KMS-11 (cell line): ENCODE data around the gene TRMT112.

Experiments
- H2AFZ ChIP-seq: fragments of 200-600 bp; sonication (generic); 2 replicates; pipeline ENCODE4 v1.6.1; 2016; ENCODE audit warnings: antibody characterized with exemption, mixed run types, low read depth
- H3K27ac ChIP-seq: fragments of 200-600 bp; sonication (generic); 2 replicates; pipeline ENCODE4 v1.6.1; 2016; ENCODE audit warnings: mild to moderate bottlenecking, mixed run types
- H3K27me3 ChIP-seq: fragments of 200-600 bp; sonication (generic); 2 replicates; pipeline ENCODE4 v1.6.1; 2017; ENCODE audit warnings: mild to moderate bottlenecking, low read depth, mixed run types, moderate library complexity; ENCODE audit not compliant: insufficient read depth
- H3K36me3 ChIP-seq: fragments of 200-600 bp; sonication (generic); 2 replicates; pipeline ENCODE4 v1.6.1; 2017; ENCODE audit warnings: mild to moderate bottlenecking, mixed run types; ENCODE audit not compliant: insufficient read depth
- H3K4me1 ChIP-seq: fragments of 200-600 bp; sonication (generic); 2 replicates; pipeline ENCODE4 v1.6.1; 2016; ENCODE audit warnings: mild to moderate bottlenecking, low read depth, mixed run types; ENCODE audit not compliant: poor library complexity, severe bottlenecking
- H3K4me2 ChIP-seq: fragments of 200-600 bp; sonication (generic); 2 replicates; pipeline ENCODE4 v1.7.0; 2016; ENCODE audit warnings: mild to moderate bottlenecking, mixed run types
- H3K4me3 ChIP-seq: fragments of 200-600 bp; sonication (generic); IDR thresholded peaks from 2 replicates; pipeline ENCODE4 v1.6.1; 2017; ENCODE audit warnings: low read depth, low read length, mixed read lengths; ENCODE audit not compliant: insufficient read depth
- H3K79me2 ChIP-seq: fragments of 200-600 bp; sonication (generic); 2 replicates; pipeline ENCODE4 v1.6.1; 2016; ENCODE audit warnings: low read depth, mixed run types; ENCODE audit not compliant: insufficient read depth
- H3K9ac ChIP-seq: fragments of 200-600 bp; sonication (generic); 2 replicates; pipeline ENCODE4 v1.6.1; 2016; ENCODE audit warnings: mild to moderate bottlenecking, mixed run types
- H4K20me1 ChIP-seq: fragments of 200-600 bp; sonication (generic); 2 replicates; pipeline ENCODE4 v1.6.1; 2016; ENCODE audit warnings: mild to moderate bottlenecking, mixed run types; ENCODE audit not compliant: insufficient read depth
- TF ChIP-seq, protein P1 (sequence below): fragments of 200-600 bp; sonication (generic); conservative IDR thresholded peaks from 2 replicates; pipeline ENCODE4 v1.6.1; 2017; ENCODE audit warnings: low read depth, mild to moderate bottlenecking, antibody characterized with exemption, low read length, moderate library complexity, mixed read lengths

The TRMT112 gene

DNA sequence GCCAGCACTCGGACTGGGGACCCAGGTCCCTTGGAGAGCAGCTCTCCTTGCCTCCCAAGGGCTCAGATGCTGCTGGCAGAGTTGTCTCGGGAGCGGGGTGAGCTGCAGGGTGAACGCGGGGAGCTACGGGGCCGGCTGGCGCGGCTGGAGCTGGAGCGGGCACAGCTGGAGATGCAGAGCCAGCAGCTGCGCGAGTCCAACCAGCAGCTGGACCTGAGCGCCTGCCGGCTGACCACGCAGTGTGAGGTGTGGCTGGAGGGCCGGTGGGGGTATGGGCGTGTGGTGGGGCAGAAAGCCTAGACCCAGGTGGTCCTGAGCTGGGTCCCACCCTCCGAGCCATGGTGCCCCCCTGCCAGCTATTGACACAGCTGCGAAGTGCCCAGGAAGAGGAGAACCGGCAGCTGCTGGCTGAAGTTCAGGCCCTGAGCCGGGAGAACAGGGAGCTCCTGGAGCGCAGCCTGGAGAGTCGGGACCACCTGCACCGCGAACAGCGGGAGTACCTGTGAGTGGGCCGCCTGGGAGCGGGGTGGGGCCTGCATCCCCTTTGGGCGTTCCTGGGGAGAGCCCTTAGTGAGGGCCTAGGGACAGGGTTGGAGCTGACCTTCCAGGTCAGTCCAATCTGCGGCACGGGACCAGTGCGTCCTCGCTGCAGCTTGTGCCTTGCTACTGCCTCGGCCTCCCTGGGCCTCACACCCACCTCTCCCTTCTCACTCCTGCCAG, 35.8 kb upstream of the TRMT112 start:
- H3K4me1 ChIP-seq: peaks cover 7% of the 10 kb centered on the region

DNA sequence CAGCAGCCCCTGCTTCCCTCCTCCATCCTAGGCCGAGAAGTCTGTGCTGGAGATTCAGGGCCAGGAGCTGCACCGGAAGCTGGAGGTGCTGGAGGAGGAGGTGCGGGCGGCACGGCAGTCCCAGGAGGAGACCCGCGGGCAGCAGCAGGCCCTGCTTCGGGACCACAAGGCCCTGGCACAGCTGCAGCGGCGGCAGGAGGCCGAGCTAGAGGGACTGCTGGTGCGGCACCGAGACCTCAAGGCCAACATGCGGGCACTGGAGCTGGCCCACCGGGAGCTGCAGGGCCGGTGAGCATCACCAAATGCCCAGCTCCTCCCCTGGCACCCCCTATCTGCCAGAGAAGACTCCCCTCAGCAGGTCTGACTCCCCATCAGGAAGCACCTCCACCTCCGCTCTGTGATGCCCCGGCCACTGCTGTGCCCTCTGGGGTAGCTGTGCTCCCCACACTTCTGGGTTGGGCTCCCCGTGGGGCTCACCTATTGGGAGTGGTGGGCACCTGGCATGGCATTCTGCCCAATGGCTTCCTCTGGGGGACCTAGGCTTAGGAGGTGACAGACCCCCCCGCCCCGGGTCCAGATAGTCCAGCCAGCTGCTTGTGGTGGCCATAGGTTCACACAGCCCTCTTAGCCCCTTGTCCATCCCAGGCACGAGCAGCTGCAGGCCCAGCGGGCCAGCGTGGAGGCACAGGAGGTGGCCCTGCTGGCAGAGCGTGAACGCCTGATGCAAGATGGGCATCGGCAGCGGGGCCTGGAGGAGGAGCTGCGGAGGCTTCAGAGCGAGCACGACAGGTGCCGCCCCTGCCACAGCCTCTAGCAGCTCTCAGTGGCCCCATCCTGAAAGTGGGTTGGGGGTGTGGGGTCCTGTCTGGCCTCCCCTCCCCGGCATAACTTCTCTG, 35.0 kb upstream of the TRMT112 start:
- no peak overlapping the region for H3K4me3 ChIP-seq
- no peak overlapping the region for H3K9ac ChIP-seq
- H3K36me3 ChIP-seq: no peaks in the 10 kb centered on the region
- no peaks in the 10 kb centered on the region for H4K20me1 ChIP-seq
- H3K4me1 ChIP-seq: no peaks in the 10 kb centered on the region
- no peaks in the 10 kb centered on the region for H3K27me3 ChIP-seq
- TF ChIP-seq, protein P1, sequence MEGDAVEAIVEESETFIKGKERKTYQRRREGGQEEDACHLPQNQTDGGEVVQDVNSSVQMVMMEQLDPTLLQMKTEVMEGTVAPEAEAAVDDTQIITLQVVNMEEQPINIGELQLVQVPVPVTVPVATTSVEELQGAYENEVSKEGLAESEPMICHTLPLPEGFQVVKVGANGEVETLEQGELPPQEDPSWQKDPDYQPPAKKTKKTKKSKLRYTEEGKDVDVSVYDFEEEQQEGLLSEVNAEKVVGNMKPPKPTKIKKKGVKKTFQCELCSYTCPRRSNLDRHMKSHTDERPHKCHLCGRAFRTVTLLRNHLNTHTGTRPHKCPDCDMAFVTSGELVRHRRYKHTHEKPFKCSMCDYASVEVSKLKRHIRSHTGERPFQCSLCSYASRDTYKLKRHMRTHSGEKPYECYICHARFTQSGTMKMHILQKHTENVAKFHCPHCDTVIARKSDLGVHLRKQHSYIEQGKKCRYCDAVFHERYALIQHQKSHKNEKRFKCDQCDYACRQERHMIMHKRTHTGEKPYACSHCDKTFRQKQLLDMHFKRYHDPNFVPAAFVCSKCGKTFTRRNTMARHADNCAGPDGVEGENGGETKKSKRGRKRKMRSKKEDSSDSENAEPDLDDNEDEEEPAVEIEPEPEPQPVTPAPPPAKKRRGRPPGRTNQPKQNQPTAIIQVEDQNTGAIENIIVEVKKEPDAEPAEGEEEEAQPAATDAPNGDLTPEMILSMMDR: no peak
- no peak overlapping the region for H2AFZ ChIP-seq
- H3K4me2 ChIP-seq: no peak overlapping the region
- H3K27ac ChIP-seq: no peak overlapping the region
- no peaks in the 10 kb centered on the region for H3K79me2 ChIP-seq

More for the DNA sequence above, 35.8 kb upstream of the TRMT112 start:
- no peak overlapping the region for H3K4me2 ChIP-seq
- no peaks in the 10 kb centered on the region for H3K27me3 ChIP-seq
- no peak overlapping the region for H3K4me3 ChIP-seq
- no peaks in the 10 kb centered on the region for H4K20me1 ChIP-seq
- no peaks in the 10 kb centered on the region for H3K36me3 ChIP-seq
- TF ChIP-seq, protein P1: no peak
- H3K27ac ChIP-seq: no peak overlapping the region
- no peak overlapping the region for H3K9ac ChIP-seq
- no peak overlapping the region for H2AFZ ChIP-seq
- no peaks in the 10 kb centered on the region for H3K79me2 ChIP-seq

DNA sequence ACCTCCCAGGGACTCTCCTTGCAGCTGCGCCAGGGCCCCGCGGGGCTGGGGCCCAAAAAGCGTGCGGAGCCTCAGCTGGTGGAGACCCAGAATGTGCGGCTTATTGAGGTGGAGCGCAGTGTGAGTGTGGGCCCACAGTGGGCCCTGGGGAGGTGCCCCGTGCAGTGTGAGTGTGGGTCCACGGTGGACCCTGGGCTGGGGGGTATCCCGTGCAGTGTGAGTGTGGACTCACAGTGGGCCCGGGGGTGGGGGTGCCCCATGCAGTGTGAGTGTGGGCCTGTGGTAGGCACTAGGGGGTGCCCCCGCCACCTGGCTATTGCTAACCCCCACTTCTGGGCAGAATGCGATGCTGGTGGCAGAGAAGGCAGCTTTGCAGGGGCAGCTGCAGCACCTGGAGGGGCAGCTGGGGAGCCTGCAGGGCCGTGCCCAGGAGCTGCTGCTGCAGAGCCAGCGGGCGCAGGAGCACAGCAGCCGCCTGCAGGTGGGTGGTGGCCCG, 33.8 kb upstream of the TRMT112 start:
- no peak overlapping the region for H3K9ac ChIP-seq
- no peaks in the 10 kb centered on the region for H3K36me3 ChIP-seq
- H4K20me1 ChIP-seq: no peaks in the 10 kb centered on the region
- no peak overlapping the region for H3K4me2 ChIP-seq
- H3K79me2 ChIP-seq: no peaks in the 10 kb centered on the region
- no peaks in the 10 kb centered on the region for H3K27me3 ChIP-seq
- TF ChIP-seq, protein P1: no peak
- no peak overlapping the region for H3K4me3 ChIP-seq
- H3K27ac ChIP-seq: no peak overlapping the region
- H2AFZ ChIP-seq: no peak overlapping the region
- no peaks in the 10 kb centered on the region for H3K4me1 ChIP-seq

DNA sequence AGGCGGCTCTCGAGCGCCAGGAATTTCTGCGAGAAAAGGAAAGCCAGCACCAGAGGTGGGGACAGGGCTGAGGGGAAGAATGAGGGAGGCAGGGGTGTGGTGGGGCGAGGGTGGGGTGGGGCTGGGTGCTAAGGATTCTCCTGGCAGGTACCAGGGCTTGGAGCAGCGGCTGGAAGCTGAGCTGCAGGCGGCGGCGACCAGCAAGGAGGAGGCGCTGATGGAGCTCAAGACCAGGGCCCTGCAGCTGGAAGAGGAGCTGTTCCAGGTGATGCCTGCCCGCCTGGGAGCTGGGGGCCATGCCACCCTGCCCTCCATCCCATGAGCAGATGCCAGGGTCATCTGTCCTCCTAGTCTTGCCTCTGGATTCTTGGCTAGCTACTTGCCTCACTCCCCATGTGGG, 32.0 kb upstream of the TRMT112 start:
- TF ChIP-seq, protein P1: no peak
- H3K36me3 ChIP-seq: no peaks in the 10 kb centered on the region
- H3K4me2 ChIP-seq: no peak overlapping the region
- no peaks in the 10 kb centered on the region for H3K4me1 ChIP-seq
- H2AFZ ChIP-seq: no peak overlapping the region
- no peak overlapping the region for H3K4me3 ChIP-seq
- H4K20me1 ChIP-seq: no peaks in the 10 kb centered on the region
- no peaks in the 10 kb centered on the region for H3K79me2 ChIP-seq
- H3K9ac ChIP-seq: no peak overlapping the region
- no peak overlapping the region for H3K27ac ChIP-seq
- no peaks in the 10 kb centered on the region for H3K27me3 ChIP-seq
